HepG2 (cell line): ENCODE measurements around the gene JADE3. TPM values are rescaled to one million over a fixed set of nuclear protein-coding genes. Genes with fewer than 3 reads are reported as not detected.

Experiments used
- AHDC1 ChIP-seq: sonication (generic); formaldehyde crosslinking; IDR thresholded peaks from 2 replicates; pipeline ENCODE4 v1.5.1; 2020; ENCODE audit warnings: mild to moderate bottlenecking, missing genetic modification reagents, borderline replicate concordance
- AHR ChIP-seq: IDR thresholded peaks from 2 replicates; pipeline ENCODE4 v1.6.1; 2018; ENCODE audit warnings: missing genetic modification reagents, missing compliant biosample characterization
- BORCS8-MEF2B ChIP-seq: sonication (generic); formaldehyde crosslinking; IDR thresholded peaks from 2 replicates; pipeline ENCODE4 v1.8.0; 2022; ENCODE audit warnings: mild to moderate bottlenecking, missing genetic modification reagents
- polyA plus RNA-seq, 8 experiments: library from polyadenylated mRNA; depleted of rRNA in 3 of 8; stranded (reverse) in 7 of 8; unstranded in 1 of 8; fragments of >200 nt; fragmentation: Illumina TruSeq in 4 of 8; extraction: Trizol in 4 of 8; gene quantifications; 2 replicates each; pipeline versions ENCODE4 v1.2.1 to v1.2.3, GENCODE V29; 2011 to 2016; ENCODE audit warnings: low read depth in 4 of 8, missing spikeins in 1 of 8, mixed read lengths in 1 of 8; ENCODE audit not compliant: insufficient read depth in 1 of 8
- total RNA-seq, 5 experiments: library from RNA; depleted of rRNA; stranded (reverse); fragments of >200 nt; fragmentation: Illumina TruSeq; extraction: Trizol; gene quantifications; 2 replicates each; pipeline ENCODE4 v1.2.3, GENCODE V29; 2016; ENCODE audit warnings: low read depth in 1 of 5
- TF ChIP-seq, protein P1 (sequence below): sonication (generic); formaldehyde crosslinking; IDR thresholded peaks from 2 replicates; pipeline ENCODE4 v1.4.0; 2020; ENCODE audit warnings: mild to moderate bottlenecking, missing genetic modification reagents
- TF ChIP-seq, protein P2 (sequence below): sonication (generic); formaldehyde crosslinking; IDR thresholded peaks from 2 replicates; pipeline ENCODE4 v1.4.0; 2020; ENCODE audit warnings: missing genetic modification reagents

Gene JADE3
- total and polyA plus RNA-seq, 2 of the 13 experiments (the other 11 are each of a cell fraction or from before 2014, with no cell fraction given), result 7.7 to 7.8 TPM

- TF ChIP-seq, protein P1, sequence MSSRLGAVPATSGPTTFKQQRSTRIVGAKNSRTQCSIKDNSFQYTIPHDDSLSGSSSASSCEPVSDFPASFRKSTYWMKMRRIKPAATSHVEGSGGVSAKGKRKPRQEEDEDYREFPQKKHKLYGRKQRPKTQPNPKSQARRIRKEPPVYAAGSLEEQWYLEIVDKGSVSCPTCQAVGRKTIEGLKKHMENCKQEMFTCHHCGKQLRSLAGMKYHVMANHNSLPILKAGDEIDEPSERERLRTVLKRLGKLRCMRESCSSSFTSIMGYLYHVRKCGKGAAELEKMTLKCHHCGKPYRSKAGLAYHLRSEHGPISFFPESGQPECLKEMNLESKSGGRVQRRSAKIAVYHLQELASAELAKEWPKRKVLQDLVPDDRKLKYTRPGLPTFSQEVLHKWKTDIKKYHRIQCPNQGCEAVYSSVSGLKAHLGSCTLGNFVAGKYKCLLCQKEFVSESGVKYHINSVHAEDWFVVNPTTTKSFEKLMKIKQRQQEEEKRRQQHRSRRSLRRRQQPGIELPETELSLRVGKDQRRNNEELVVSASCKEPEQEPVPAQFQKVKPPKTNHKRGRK, result no peak
- TF ChIP-seq AHDC1 (CRISPR knock-in tag) (no peak), AHR (no peak), BORCS8-MEF2B (no peak)
- TF ChIP-seq, protein P2, sequence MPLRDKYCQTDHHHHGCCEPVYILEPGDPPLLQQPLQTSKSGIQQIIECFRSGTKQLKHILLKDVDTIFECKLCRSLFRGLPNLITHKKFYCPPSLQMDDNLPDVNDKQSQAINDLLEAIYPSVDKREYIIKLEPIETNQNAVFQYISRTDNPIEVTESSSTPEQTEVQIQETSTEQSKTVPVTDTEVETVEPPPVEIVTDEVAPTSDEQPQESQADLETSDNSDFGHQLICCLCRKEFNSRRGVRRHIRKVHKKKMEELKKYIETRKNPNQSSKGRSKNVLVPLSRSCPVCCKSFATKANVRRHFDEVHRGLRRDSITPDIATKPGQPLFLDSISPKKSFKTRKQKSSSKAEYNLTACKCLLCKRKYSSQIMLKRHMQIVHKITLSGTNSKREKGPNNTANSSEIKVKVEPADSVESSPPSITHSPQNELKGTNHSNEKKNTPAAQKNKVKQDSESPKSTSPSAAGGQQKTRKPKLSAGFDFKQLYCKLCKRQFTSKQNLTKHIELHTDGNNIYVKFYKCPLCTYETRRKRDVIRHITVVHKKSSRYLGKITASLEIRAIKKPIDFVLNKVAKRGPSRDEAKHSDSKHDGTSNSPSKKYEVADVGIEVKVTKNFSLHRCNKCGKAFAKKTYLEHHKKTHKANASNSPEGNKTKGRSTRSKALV (CRISPR knock-in tag), result no peak
Observed at GRCh38 chrX:46959985-46960700, 47.9 kb downstream of the JADE3 start (continued).
